Measurements from ENCODE around the gene GCNT4. TPM values are rescaled to one million over a fixed set of nuclear protein-coding genes. Genes with fewer than 3 reads are reported as not detected.

The GCNT4 gene
- total and polyA plus RNA-seq, 2 donors (not counting 1 experiment from before 2014, with no cell fraction given) = 3.6 to 14.6 TPM

GRCh38 chr5:75053304-75054133 is 1.2 kb upstream of the GCNT4 start:
- Histone ChIP-seq H3K36me3 (ENCODE audit: control insufficient read depth, insufficient read depth, low read length) (no peaks in the 10 kb centered on the region), H3K27ac (ENCODE audit: insufficient read depth, low read length) (peak overlapping the region; percentile 83), H3K9me3 (ENCODE audit: control insufficient read depth, insufficient read depth, low read depth, low read length) (no peaks in the 10 kb centered on the region), H3K4me3 (replicated peaks in 1 of 4; ENCODE audit: control extremely low read depth in 1 of 4, insufficient read depth in 1 of 4, low read depth in 3 of 4, low read length in 4 of 4) (peak overlapping the region; percentile 66 to 73 (median 68)), H3K4me1 (ENCODE audit: control insufficient read depth, extremely low read depth, insufficient read depth, low read length) (peaks cover 16% of the 10 kb centered on the region), H3K4me2 (ENCODE audit: extremely low read depth, insufficient read depth, low read length) (peak overlapping the region; percentile 88), H3K79me2 (ENCODE audit: control insufficient read depth, insufficient read depth, low read length) (peaks cover 22% of the 10 kb centered on the region), H4K20me1 (ENCODE audit: control insufficient read depth, extremely low read depth, insufficient read depth, low read length) (no peaks in the 10 kb centered on the region), H2AFZ (ENCODE audit: low read length) (peak overlapping the region; percentile 80), H3K27me3 (ENCODE audit: control insufficient read depth, insufficient read depth, low read length) (peaks cover 3% of the 10 kb centered on the region), H3K9ac (ENCODE audit: insufficient read depth, low read length) (peak overlapping the region; percentile 78)
- TF ChIP-seq CTCF (conservative IDR thresholded peaks at IDR 0.05 in 1 of 2, IDR thresholded peaks at IDR 0.05 in 1 of 2; ENCODE audit: low read depth in 1 of 2, low read length in 2 of 2) (no peak), EZH2 (IDR thresholded peaks at IDR 0.05; ENCODE audit: low read length, missing control alignments) (no peak)
- peak; percentile 65 to 80 for DNase-seq (ENCODE audit: low read depth in 2 of 2)

GRCh38 chr5:75053054-75053303 is 621 bp upstream of the GCNT4 start:
- peaks cover 16% of the 10 kb centered on the region for H3K4me1 ChIP-seq (ENCODE audit: control insufficient read depth, extremely low read depth, insufficient read depth, low read length)
- H3K9me3 ChIP-seq (ENCODE audit: control insufficient read depth, insufficient read depth, low read depth, low read length) = no peaks in the 10 kb centered on the region
- H3K4me2 ChIP-seq (ENCODE audit: extremely low read depth, insufficient read depth, low read length) = peak overlapping the region; percentile 75
- peaks cover 22% of the 10 kb centered on the region for H3K79me2 ChIP-seq (ENCODE audit: control insufficient read depth, insufficient read depth, low read length)
- H2AFZ ChIP-seq (ENCODE audit: low read length) = no peak overlapping the region
- peaks cover 1% of the 10 kb centered on the region for H3K27me3 ChIP-seq (ENCODE audit: control insufficient read depth, insufficient read depth, low read length)
- TF ChIP-seq CTCF (conservative IDR thresholded peaks at IDR 0.05 in 1 of 2, IDR thresholded peaks at IDR 0.05 in 1 of 2; ENCODE audit: low read depth in 1 of 2, low read length in 2 of 2) = no peak
- no peak for TF ChIP-seq EZH2 (IDR thresholded peaks at IDR 0.05; ENCODE audit: low read length, missing control alignments)
- H3K4me3 ChIP-seq (replicated peaks in 1 of 4; ENCODE audit: control extremely low read depth in 1 of 4, insufficient read depth in 1 of 4, low read depth in 3 of 4, low read length in 4 of 4) = peak overlapping the region in 3 of 4 experiments; percentile 66 to 73 (median 66)
- H3K9ac ChIP-seq (ENCODE audit: insufficient read depth, low read length) = peak overlapping the region; percentile 78
- DNase-seq (ENCODE audit: low read depth in 2 of 2) = no peak
- H4K20me1 ChIP-seq (ENCODE audit: control insufficient read depth, extremely low read depth, insufficient read depth, low read length) = no peaks in the 10 kb centered on the region
- H3K36me3 ChIP-seq (ENCODE audit: control insufficient read depth, insufficient read depth, low read length) = no peaks in the 10 kb centered on the region
- H3K27ac ChIP-seq (ENCODE audit: insufficient read depth, low read length) = peak overlapping the region; percentile 83

GRCh38 chr5:75051217-75051751 is 1.1 kb downstream of the GCNT4 start:
- Histone ChIP-seq H2AFZ (ENCODE audit: low read length) (no peak overlapping the region), H3K27ac (ENCODE audit: insufficient read depth, low read length) (no peak overlapping the region), H3K9ac (ENCODE audit: insufficient read depth, low read length) (no peak overlapping the region), H3K4me2 (ENCODE audit: extremely low read depth, insufficient read depth, low read length) (peak overlapping the region; percentile 78), H3K4me3 (replicated peaks in 1 of 4; ENCODE audit: control extremely low read depth in 1 of 4, insufficient read depth in 1 of 4, low read depth in 3 of 4, low read length in 4 of 4) (peak overlapping the region in 3 of 4 experiments; percentile 66 to 73 (median 66)), H3K9me3 (ENCODE audit: control insufficient read depth, insufficient read depth, low read depth, low read length) (no peaks in the 10 kb centered on the region), H3K4me1 (ENCODE audit: control insufficient read depth, extremely low read depth, insufficient read depth, low read length) (peaks cover 16% of the 10 kb centered on the region), H4K20me1 (ENCODE audit: control insufficient read depth, extremely low read depth, insufficient read depth, low read length) (no peaks in the 10 kb centered on the region), H3K27me3 (ENCODE audit: control insufficient read depth, insufficient read depth, low read length) (no peaks in the 10 kb centered on the region), H3K36me3 (ENCODE audit: control insufficient read depth, insufficient read depth, low read length) (no peaks in the 10 kb centered on the region), H3K79me2 (ENCODE audit: control insufficient read depth, insufficient read depth, low read length) (peaks cover 22% of the 10 kb centered on the region)
- TF ChIP-seq CTCF (conservative IDR thresholded peaks at IDR 0.05 in 1 of 2, IDR thresholded peaks at IDR 0.05 in 1 of 2; ENCODE audit: low read depth in 1 of 2, low read length in 2 of 2) (no peak), EZH2 (IDR thresholded peaks at IDR 0.05; ENCODE audit: low read length, missing control alignments) (no peak)
- DNase-seq (ENCODE audit: low read depth in 2 of 2) = no peak
